ENCODE results near the gene RLF.
"Not testable (repeated sequence)": the region's sequence is repeated elsewhere in the genome, so short reads cannot be mapped to it uniquely, and the experiment has no call there.

- not testable (repeated sequence) for TF ChIP-seq POLR2AphosphoS5 (IDR thresholded peaks at IDR 0.05; ENCODE audit: low read depth, low read length); CTCF (IDR thresholded peaks at IDR 0.05); TCF7L2 (IDR thresholded peaks at IDR 0.05; ENCODE audit: low read depth, low read length)
Measured at GRCh38 chr1:40194639-40195038, 33.5 kb downstream of the RLF start.
